ENCODE data around the gene PLCH1. TPM values are rescaled to one million over a fixed set of nuclear protein-coding genes. Genes with fewer than 3 reads are reported as not detected.

PLCH1 gene
- total and polyA plus RNA-seq, 7 donors = 0.03 to 1.1 (median 0.06) TPM; not detected in 2

GRCh38 chr3:155420881-155421486 is 323.9 kb downstream of the PLCH1 start:
- WGBS, 3 donors = 65 to 79% (median 76%) methylated on average over 1 of the region's 1 CpG
- Histone ChIP-seq H3K36me3 (ENCODE audit: insufficient read depth in 1 of 2, low read depth in 1 of 2) (no peaks in the 10 kb centered on the region), H3K4me3 (no peak overlapping the region), H3K27ac (no peak overlapping the region), H3K4me1 (no peaks in the 10 kb centered on the region), H3K9me3 (peaks cover 6% of the 10 kb centered on the region), H3K27me3 (ENCODE audit: insufficient read depth in 3 of 3, low read length in 2 of 3) (peaks cover 0 to 3% (median 0%) of the 10 kb centered on the region in 3 donors)
- ATAC-seq (no peak), DNase-seq (no peak)
- TF ChIP-seq CTCF (IDR thresholded peaks at IDR 0.05) = no peak
- intact Hi-C loops (cut with DNase I) = no loop called here

- Histone ChIP-seq H3K9me3 (no peaks in the 10 kb centered on the region), H3K27me3 (ENCODE audit: insufficient read depth in 3 of 3, low read length in 2 of 3) (peaks cover 0 to 3% (median 0%) of the 10 kb centered on the region in 3 donors), H3K4me3 (no peak overlapping the region), H3K27ac (no peak overlapping the region), H3K4me1 (no peaks in the 10 kb centered on the region), H3K36me3 (ENCODE audit: insufficient read depth in 1 of 2, low read depth in 1 of 2) (no peaks in the 10 kb centered on the region)
- intact Hi-C loops (cut with DNase I) = no loop called here
- no peak for TF ChIP-seq CTCF (IDR thresholded peaks at IDR 0.05)
- WGBS, 3 donors = 68 to 82% (median 70%) methylated on average over 4 of the region's 4 CpGs
- DNase-seq (no peak), ATAC-seq (no peak)
Observed at GRCh38 chr3:155420406-155420805, 324.5 kb downstream of the PLCH1 start.

- intact Hi-C loops (cut with DNase I) = no loop called here
Observed at GRCh38 chr3:155418407-155418806, 326.5 kb downstream of the PLCH1 start.

GRCh38 chr3:155417119-155417517 is 327.8 kb downstream of the PLCH1 start:
- H3K4me3 ChIP-seq = no peak overlapping the region
- no peaks in the 10 kb centered on the region for H3K36me3 ChIP-seq (ENCODE audit: insufficient read depth in 1 of 2, low read depth in 1 of 2)
- 61 to 94% (median 93%) methylated on average over 3 of the region's 3 CpGs for WGBS, 3 donors
- ATAC-seq (no peak), DNase-seq (no peak)
- intact Hi-C loops (cut with DNase I) = no loop called here
- H3K4me1 ChIP-seq = no peaks in the 10 kb centered on the region
- TF ChIP-seq CTCF (IDR thresholded peaks at IDR 0.05) = no peak
- H3K9me3 ChIP-seq = no peaks in the 10 kb centered on the region
- peaks cover 0 to 3% (median 0%) of the 10 kb centered on the region in 3 donors for H3K27me3 ChIP-seq (ENCODE audit: insufficient read depth in 3 of 3, low read length in 2 of 3)
- no peak overlapping the region for H3K27ac ChIP-seq

More at GRCh38 chr3:155418407-155418806, 326.5 kb downstream of the PLCH1 start:
- H3K4me3 ChIP-seq = no peak overlapping the region
- no peak overlapping the region for H3K27ac ChIP-seq
- TF ChIP-seq CTCF (IDR thresholded peaks at IDR 0.05) = no peak
- no peaks in the 10 kb centered on the region for H3K36me3 ChIP-seq (ENCODE audit: insufficient read depth in 1 of 2, low read depth in 1 of 2)
- H3K4me1 ChIP-seq = no peaks in the 10 kb centered on the region
- WGBS, 3 donors = 18 to 23% (median 18%) methylated on average over 2 of the region's 2 CpGs
- DNase-seq (no peak), ATAC-seq (no peak)
- no peaks in the 10 kb centered on the region for H3K9me3 ChIP-seq
- H3K27me3 ChIP-seq (ENCODE audit: insufficient read depth in 3 of 3, low read length in 2 of 3) = peaks cover 0 to 3% (median 0%) of the 10 kb centered on the region in 3 donors
